CD4-positive, alpha-beta memory T cell (primary cell): ENCODE results near the gene CARS1. TPM values are rescaled to one million over a fixed set of nuclear protein-coding genes. Genes with fewer than 3 reads are reported as not detected.

Experiments
- CTCF ChIA-PET: fragments of 350-600 bp; sonication (Branson Sonifier 250); formaldehyde crosslinking; loops from one replicate; lab custom pipeline; 2021; ENCODE audit warnings: inconsistent platforms; ENCODE audit not compliant: partially characterized antibody; lab: Charles Lee
- POLR2A ChIA-PET: fragments of 350-600 bp; sonication (Branson Sonifier 250); formaldehyde crosslinking; loops from one replicate; lab custom pipeline; 2021; ENCODE audit not compliant: partially characterized antibody; lab: Charles Lee
- DNase-seq, 5 donors: peaks; one replicate each; pipeline versions ENCODE4 v3.0.0 to v3.0.0-alpha.2; 2020 to 2022; ENCODE audit warnings: mixed read lengths in 1 of 5
- H3K27ac ChIP-seq: one replicate; pipeline ENCODE4 v1.7.0; 2013; ENCODE audit warnings: low read depth, low read length
- H3K27me3 ChIP-seq: 2 replicates; pipeline ENCODE4 v1.7.0; 2013; ENCODE audit warnings: mild to moderate bottlenecking, low read length, moderate library complexity; ENCODE audit not compliant: insufficient read depth
- H3K36me3 ChIP-seq: 2 replicates; pipeline ENCODE4 v1.7.0; 2013; ENCODE audit warnings: mild to moderate bottlenecking, low read length, moderate library complexity; ENCODE audit not compliant: insufficient read depth
- H3K4me1 ChIP-seq: 2 replicates; pipeline ENCODE4 v1.7.0; 2013; ENCODE audit warnings: mild to moderate bottlenecking, low read length, moderate library complexity; ENCODE audit not compliant: insufficient read depth
- H3K4me3 ChIP-seq, 2 donors: one replicate each; pipeline ENCODE4 v1.7.0; 2013; ENCODE audit warnings: low read length in 2 of 2, mild to moderate bottlenecking in 1 of 2
- H3K9me3 ChIP-seq, 2 donors: one replicate each; pipeline ENCODE4 v1.7.0; 2013; ENCODE audit warnings: low read length in 2 of 2, control low read depth in 1 of 2; ENCODE audit not compliant: control insufficient read depth in 1 of 2
- H3K27ac Mint-ChIP-seq, 7 donors: one replicate each; pipeline ENCODE4 v1.8.0; 2020 to 2021; ENCODE audit warnings: mixed read lengths in 7 of 7, mild to moderate bottlenecking in 6 of 7, inconsistent platforms in 3 of 7, moderate library complexity in 3 of 7
- H3K27me3 Mint-ChIP-seq, 2 donors: one replicate each; pipeline ENCODE4 v1.8.0; 2020 to 2021; ENCODE audit warnings: mixed read lengths in 2 of 2
- H3K36me3 Mint-ChIP-seq, 2 donors: one replicate each; pipeline ENCODE4 v1.8.0; 2020 to 2021; ENCODE audit warnings: mixed read lengths in 2 of 2, inconsistent platforms in 1 of 2, mild to moderate bottlenecking in 1 of 2
- H3K4me1 Mint-ChIP-seq, 4 donors: one replicate each; pipeline ENCODE4 v1.8.0; 2020 to 2021; ENCODE audit warnings: mixed read lengths in 4 of 4, mild to moderate bottlenecking in 1 of 4
- H3K4me3 Mint-ChIP-seq, 8 donors: one replicate each; pipeline ENCODE4 v1.8.0; 2020 to 2021; ENCODE audit warnings: mixed read lengths in 8 of 8, mild to moderate bottlenecking in 7 of 8, moderate library complexity in 6 of 8, inconsistent platforms in 3 of 8
- H3K9me3 Mint-ChIP-seq, 8 donors: one replicate each; pipeline ENCODE4 v1.8.0; 2020 to 2021; ENCODE audit warnings: mixed read lengths in 8 of 8, mild to moderate bottlenecking in 5 of 8, inconsistent platforms in 3 of 8, moderate library complexity in 1 of 8
- intact Hi-C: fragments of 100-400 bp; cut with micrococcal nuclease; formaldehyde crosslinking; loops from one replicate; pipeline ENCODE4 v1.15.1; 2023
- polyA plus RNA-seq, 2 donors: library from polyadenylated mRNA; unstranded; fragments of 300-500 nt; fragmentation: Illumina TruSeq; gene quantifications; one replicate each; pipeline ENCODE4 v1.2.3, GENCODE V29; 2021
- total RNA-seq, 2 experiments: library from RNA; stranded (reverse); gene quantifications; one replicate each; pipeline ENCODE4 v1.2.3, GENCODE V29; 2021

Gene CARS1
- total and polyA plus RNA-seq, 4 experiments from 2014 or later: 37.1 to 80.3 (median 57.1) TPM

GRCh38 chr11:2952290-2952689 lies 104.9 kb downstream of the CARS1 start:
- peaks cover 66 to 97% of the 10 kb centered on the region in 2 donors for H3K36me3 Mint-ChIP-seq
- no peak overlapping the region for H3K4me3 Mint-ChIP-seq
- H3K9me3 ChIP-seq: no peaks in the 10 kb centered on the region
- DNase-seq: no peak
- H3K36me3 ChIP-seq: peaks cover 98% of the 10 kb centered on the region
- no peaks in the 10 kb centered on the region for H3K27me3 Mint-ChIP-seq
- POLR2A ChIA-PET: interaction anchor here (1.1 to 1.3 kb wide), 3 partner anchors 10 to 16 kb away, joined by 3 to 4 read pairs (median 3); no protein-coding TSS in a partner anchor
- H3K27me3 ChIP-seq: no peaks in the 10 kb centered on the region
- H3K27ac Mint-ChIP-seq: peak overlapping the region in 2 of 7 donors; percentile 30 to 44
- intact Hi-C loops: no loop called here
- CTCF ChIA-PET: interaction anchor here (1.1 to 5.0 kb wide), 3 partner anchors 23 to 139 kb away, joined by 3 to 19 read pairs (median 5); no protein-coding TSS in a partner anchor
- peaks cover 25% of the 10 kb centered on the region for H3K4me1 ChIP-seq
- no peak overlapping the region for H3K4me3 ChIP-seq
- no peak overlapping the region for H3K27ac ChIP-seq
- peaks cover 19 to 50% (median 34%) of the 10 kb centered on the region in 4 donors for H3K4me1 Mint-ChIP-seq
- H3K9me3 Mint-ChIP-seq: no peaks in the 10 kb centered on the region

- Mint-ChIP-seq H3K27me3 (no peaks in the 10 kb centered on the region), H3K4me3 (peak overlapping the region in 1 of 8 donors; percentile 15), H3K4me1 (peaks cover 27 to 58% (median 40%) of the 10 kb centered on the region in 4 donors), H3K9me3 (no peaks in the 10 kb centered on the region), H3K36me3 (peaks cover 58 to 99% of the 10 kb centered on the region in 2 donors), H3K27ac (peak overlapping the region in 5 of 7 donors; percentile 21 to 83 (median 47))
- Histone ChIP-seq H3K27ac (no peak overlapping the region), H3K36me3 (peaks cover 96% of the 10 kb centered on the region), H3K9me3 (no peaks in the 10 kb centered on the region), H3K4me3 (no peak overlapping the region), H3K27me3 (no peaks in the 10 kb centered on the region), H3K4me1 (peaks cover 33% of the 10 kb centered on the region)
- intact Hi-C loops: no loop called here
- POLR2A ChIA-PET: interaction anchor here (1.1 kb wide), 2 partner anchors 10 to 17 kb away, joined by 3 to 4 read pairs; no protein-coding TSS in a partner anchor
- CTCF ChIA-PET: interaction anchor here (1.1 kb wide), 1 partner anchor 96 kb away, joined by 3 read pairs; no protein-coding TSS in a partner anchor
- DNase-seq: no peak
Observed at GRCh38 chr11:2951231-2952110, 105.8 kb downstream of the CARS1 start.

Other genes starting within 250 kb of the CARS1 start
- 1 to 10 TPM; 4.9 to 6.1 TPM for gene CDKN1C, start 171.6 kb downstream of the CARS1 start, total RNA-seq
- under 1 TPM; 0.10 to 0.73 TPM for gene CDKN1C, start 171.6 kb downstream of the CARS1 start, polyA plus RNA-seq
- gene PHLDA2, start 128.0 kb downstream of the CARS1 start, total RNA-seq: 1 to 10 TPM; 1.1 TPM
- gene PHLDA2, start 128.0 kb downstream of the CARS1 start, polyA plus RNA-seq: 1 to 10 TPM in 1 of 2 donors, under 1 TPM in 1; 0.58 to 1.9 TPM
- 100 to 1,000 TPM; 299 to 303 TPM for gene NAP1L4, start 65.1 kb downstream of the CARS1 start, total RNA-seq
- 100 to 1,000 TPM; 153 to 160 TPM for gene NAP1L4, start 65.1 kb downstream of the CARS1 start, polyA plus RNA-seq
- gene OSBPL5, start 107.9 kb upstream of the CARS1 start, total RNA-seq: 1 to 10 TPM; 4.5 to 5.2 TPM
- gene OSBPL5, start 107.9 kb upstream of the CARS1 start, polyA plus RNA-seq: 1 to 10 TPM in 1 of 2 donors, under 1 TPM in 1; 0.75 to 1.2 TPM
- not detected for gene MRGPRG, start 161.4 kb upstream of the CARS1 start, total RNA-seq
- gene MRGPRG, start 161.4 kb upstream of the CARS1 start, polyA plus RNA-seq: not detected
- gene MRGPRE, start 175.0 kb upstream of the CARS1 start, total RNA-seq: not detected
- gene MRGPRE, start 175.0 kb upstream of the CARS1 start, polyA plus RNA-seq: not detected